K562 (cell line): ENCODE measurements around the gene DDX39A. TPM values are rescaled to one million over a fixed set of nuclear protein-coding genes. Genes with fewer than 3 reads are reported as not detected.
A peak's percentile ranks its signal among the peaks of the same experiment; 100 is the strongest.

ENCODE experiments used
- ATF4 ChIP-seq: fragments of 450-650 bp; formaldehyde crosslinking; IDR thresholded peaks from 2 replicates; pipeline ENCODE4 v1.4.0; 2022; ENCODE audit warnings: mild to moderate bottlenecking, moderate library complexity
- HEY1 ChIP-seq: fragments of 250-450 bp; sonication (Bioruptor Pico); IDR thresholded peaks from 2 replicates; pipeline ENCODE4 v1.5.0; 2020; ENCODE audit warnings: mild to moderate bottlenecking, moderate library complexity, borderline replicate concordance
- HSF4 ChIP-seq: fragments of 250-450 bp; sonication (Bioruptor Pico); IDR thresholded peaks from 2 replicates; pipeline ENCODE4 v2.1.2; 2022; ENCODE audit warnings: mild to moderate bottlenecking, moderate library complexity, borderline replicate concordance
- KDM4B ChIP-seq, 2 experiments: fragments of 450-650 bp in 1 of 2; sonication (generic) in 1 of 2; IDR thresholded peaks; 2 replicates each; pipeline ENCODE4 v1.6.1; 2016 to 2017; ENCODE audit warnings: borderline replicate concordance in 2 of 2, antibody characterized with exemption in 1 of 2, low read depth in 1 of 2, mild to moderate bottlenecking in 1 of 2
- MEF2A ChIP-seq: IDR thresholded peaks from 2 replicates; pipeline ENCODE4 v1.6.1; 2011; ENCODE audit warnings: low read depth, mild to moderate bottlenecking, low read length, moderate library complexity; ENCODE audit not compliant: control insufficient read depth
- MGA ChIP-seq: fragments of 450-650 bp; IDR thresholded peaks from 2 replicates; pipeline ENCODE4 v1.6.1; 2016; ENCODE audit warnings: mild to moderate bottlenecking, moderate library complexity
- NFE2 ChIP-seq: IDR thresholded peaks from 2 replicates; pipeline ENCODE4 v1.6.1; 2014; ENCODE audit warnings: antibody characterized with exemption, low read depth
- RUNX1 ChIP-seq: sonication (generic); IDR thresholded peaks from 2 replicates; pipeline ENCODE4 v1.6.1; 2016; ENCODE audit warnings: antibody characterized with exemption, low read depth
- SRSF9 ChIP-seq: fragments of 200-400 bp; formaldehyde crosslinking; IDR thresholded peaks from 2 replicates; pipeline ENCODE4 v1.6.1; 2017; ENCODE audit warnings: low read depth, low read length, borderline replicate concordance
- polyA plus RNA-seq, 8 experiments: library from polyadenylated mRNA; depleted of rRNA in 4 of 8; stranded (reverse) in 5 of 8; unstranded in 3 of 8; fragments of >200 nt; fragmentation: Nextera tagmentation in 2 of 8; fragmentation: Illumina TruSeq in 1 of 8; extraction: Ambion mirVana in 2 of 8; extraction: Trizol in 1 of 8; gene quantifications; 2 replicates each; pipeline versions ENCODE4 v1.2.1 to v1.2.3, GENCODE V29; 2011 to 2014; ENCODE audit warnings: inconsistent platforms in 1 of 8, missing spikeins in 1 of 8
- total RNA-seq, 7 experiments: library from RNA; depleted of rRNA in 6 of 7; stranded (reverse); fragments of >200 nt in 6 of 7; fragmentation: Illumina TruSeq in 2 of 7; extraction: Trizol in 2 of 7; gene quantifications; 2 replicates each; pipeline versions ENCODE4 v1.2.1 to v1.2.3, GENCODE V29; 2011 to 2021; ENCODE audit warnings: low replicate concordance in 1 of 7
- TF ChIP-seq, protein P1 (sequence below): fragments of 250-450 bp; sonication (Bioruptor Pico); IDR thresholded peaks from 2 replicates; pipeline ENCODE4 v1.4.0; 2020
- TF ChIP-seq, protein P2 (sequence below), 2 experiments: fragments of 450-650 bp in 1 of 2; sonication (generic) in 1 of 2; formaldehyde crosslinking in 1 of 2; IDR thresholded peaks in 1 of 2; conservative IDR thresholded peaks in 1 of 2; 2 replicates each; pipeline versions ENCODE4 v1.6.1 to v1.8.1; 2016 to 2023; ENCODE audit warnings: mild to moderate bottlenecking in 2 of 2, moderate library complexity in 2 of 2, inconsistent platforms in 1 of 2, missing genetic modification reagents in 1 of 2

DDX39A gene
- total and polyA plus RNA-seq, 9 of the 15 experiments (the other 6 are each of a cell fraction or from before 2014, with no cell fraction given), result 90.3 to 250 (median 188) TPM

GRCh38 chr19:14402332-14403144 is 16.6 kb downstream of the DDX39A start (continued):
- TF ChIP-seq MGA (no peak), HEY1 (no peak), ATF4 (CRISPR knock-in tag) (no peak), MEF2A (no peak), KDM4B (IDR thresholded peaks at IDR 0.05; ENCODE audit: borderline replicate concordance in 2 of 2, low read depth in 1 of 2) (no peak), SRSF9 (no peak), RUNX1 (no peak), NFE2 (peak; percentile 40), HSF4 (no peak)
- TF ChIP-seq, protein P1, sequence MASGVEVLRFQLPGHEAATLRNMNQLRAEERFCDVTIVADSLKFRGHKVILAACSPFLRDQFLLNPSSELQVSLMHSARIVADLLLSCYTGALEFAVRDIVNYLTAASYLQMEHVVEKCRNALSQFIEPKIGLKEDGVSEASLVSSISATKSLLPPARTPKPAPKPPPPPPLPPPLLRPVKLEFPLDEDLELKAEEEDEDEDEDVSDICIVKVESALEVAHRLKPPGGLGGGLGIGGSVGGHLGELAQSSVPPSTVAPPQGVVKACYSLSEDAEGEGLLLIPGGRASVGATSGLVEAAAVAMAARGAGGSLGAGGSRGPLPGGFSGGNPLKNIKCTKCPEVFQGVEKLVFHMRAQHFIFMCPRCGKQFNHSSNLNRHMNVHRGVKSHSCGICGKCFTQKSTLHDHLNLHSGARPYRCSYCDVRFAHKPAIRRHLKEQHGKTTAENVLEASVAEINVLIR (CRISPR knock-in tag), result no peak
- TF ChIP-seq, protein P2, sequence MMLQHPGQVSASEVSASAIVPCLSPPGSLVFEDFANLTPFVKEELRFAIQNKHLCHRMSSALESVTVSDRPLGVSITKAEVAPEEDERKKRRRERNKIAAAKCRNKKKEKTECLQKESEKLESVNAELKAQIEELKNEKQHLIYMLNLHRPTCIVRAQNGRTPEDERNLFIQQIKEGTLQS (IDR thresholded peaks at IDR 0.05), result peak; percentile 80
- TF ChIP-seq, protein P2 (CRISPR knock-in tag; conservative IDR thresholded peaks at IDR 0.05), result 0 out of 2 replicates have a peak, but pooled peaks have one; percentile 47
